HG02852 (cell line): ENCODE data around the gene IZUMO2.

Source experiments
- ATAC-seq: cut with Tn5 transposase; IDR thresholded peaks from one replicate; pipeline ENCODE4 v1.9.1; 2021; ENCODE audit warnings: mild to moderate bottlenecking, moderate library complexity; ENCODE audit not compliant: unreplicated experiment

The IZUMO2 gene

GRCh38 chr19:50162988-50163387, at the start of gene IZUMO2:
TSS of gene IZUMO2 (minus strand) at chr19:50163281. CDS start at chr19:50163194, 87 bp downstream.
- ATAC-seq: no peak

- ATAC-seq: no peak
These were observed 47.3 kb upstream of the IZUMO2 start for GRCh38 chr19:50210425-50210824.

GRCh38 chr19:50209131-50209530, 46.0 kb upstream of the IZUMO2 start:
- no peak for ATAC-seq

- ATAC-seq: no peak
These were observed 44.6 kb upstream of the IZUMO2 start for GRCh38 chr19:50207730-50208129.

- no peak for ATAC-seq
These were observed 43.1 kb upstream of the IZUMO2 start for GRCh38 chr19:50206191-50206590.

GRCh38 chr19:50205681-50206138, 42.6 kb upstream of the IZUMO2 start:
- ATAC-seq: no peak

GRCh38 chr19:50204811-50205675, 42.0 kb upstream of the IZUMO2 start:
- no peak for ATAC-seq

- ATAC-seq: no peak
These were observed 41.0 kb upstream of the IZUMO2 start for GRCh38 chr19:50204081-50204428.

- no peak for ATAC-seq
These were observed 40.4 kb upstream of the IZUMO2 start, which contains the start of gene MYH14 for GRCh38 chr19:50203281-50204080. TSS of gene MYH14 (plus strand) at chr19:50203622. CDS start at chr19:50210366, 6,744 bp downstream.

GRCh38 chr19:50202962-50203280, 39.8 kb upstream of the IZUMO2 start:
- ATAC-seq: no peak

- no peak for ATAC-seq
These were observed 39.3 kb upstream of the IZUMO2 start for GRCh38 chr19:50202386-50202785.

GRCh38 chr19:50199259-50199555, 36.1 kb upstream of the IZUMO2 start:
- no peak for ATAC-seq

- ATAC-seq: no peak
These were observed 35.6 kb upstream of the IZUMO2 start for GRCh38 chr19:50198431-50199258.

GRCh38 chr19:50197348-50197747, 34.3 kb upstream of the IZUMO2 start:
- no peak for ATAC-seq

- ATAC-seq: no peak
These were observed 33.3 kb upstream of the IZUMO2 start for GRCh38 chr19:50196322-50196932.

- no peak for ATAC-seq
These were observed 32.1 kb upstream of the IZUMO2 start for GRCh38 chr19:50195224-50195623.

- no peak for ATAC-seq
These were observed 29.6 kb upstream of the IZUMO2 start for GRCh38 chr19:50192463-50193211.

- ATAC-seq: no peak
These were observed 28.1 kb upstream of the IZUMO2 start for GRCh38 chr19:50191216-50191615.

- ATAC-seq: no peak
These were observed 27.4 kb upstream of the IZUMO2 start for GRCh38 chr19:50190439-50190891.

GRCh38 chr19:50189331-50189730, 26.2 kb upstream of the IZUMO2 start:
- ATAC-seq: no peak
